Stimulated activated CD4-positive, alpha-beta T cell treated with anti-CD3 and anti-CD28 coated beads, Interleukin-1b, Interleukin-23, amount 100 ng/mL, for 24 hours (primary cell): ENCODE results near the gene ZBED5.
"Not testable (repeated sequence)": the region's sequence is repeated elsewhere in the genome, so short reads cannot be mapped to it uniquely, and the experiment has no call there.

ENCODE experiments used
- DNase-seq, 4 experiments: peaks; one replicate each; pipeline ENCODE4 v3.0.0-alpha.2; 2020; ENCODE audit warnings: low read depth in 4 of 4, low spot score in 1 of 4

ZBED5 gene

GRCh38 chr11:10838881-10839280, 19.0 kb downstream of the ZBED5 start:
- no peak for DNase-seq

GRCh38 chr11:10838083-10838482, 19.8 kb downstream of the ZBED5 start:
- DNase-seq, result no peak

- DNase-seq, result not testable (repeated sequence)
Observed at GRCh38 chr11:10836884-10837283, 21.0 kb downstream of the ZBED5 start.

- DNase-seq, result no peak
Observed at GRCh38 chr11:10829139-10829538, 28.7 kb downstream of the ZBED5 start.

- DNase-seq, result no peak
Observed at GRCh38 chr11:10828402-10828801, 29.5 kb downstream of the ZBED5 start.

- no peak for DNase-seq
Observed at GRCh38 chr11:10824888-10825287, 33.0 kb downstream of the ZBED5 start.

GRCh38 chr11:10823152-10823579, 34.7 kb downstream of the ZBED5 start:
- DNase-seq, result no peak

DNA sequence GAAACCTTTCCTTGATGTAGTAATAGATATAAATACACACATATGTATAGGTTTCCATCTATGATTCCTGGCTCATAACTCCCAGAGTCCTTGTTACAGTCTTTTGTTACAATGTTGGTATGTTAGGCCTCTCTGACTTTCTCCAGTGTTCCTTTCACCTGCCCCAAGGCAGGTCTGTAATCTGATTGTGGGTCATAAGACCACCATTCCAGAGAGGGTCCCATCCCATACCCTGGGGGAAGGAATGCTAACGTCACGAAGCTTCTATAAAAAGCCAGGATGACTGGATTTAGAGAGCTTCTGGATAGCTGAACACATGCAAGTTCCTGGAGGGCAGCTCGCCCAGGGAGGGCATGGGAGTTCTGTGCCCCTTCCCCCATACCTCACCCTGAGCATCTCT, 35.4 kb downstream of the ZBED5 start:
- not testable (repeated sequence) for DNase-seq

DNA sequence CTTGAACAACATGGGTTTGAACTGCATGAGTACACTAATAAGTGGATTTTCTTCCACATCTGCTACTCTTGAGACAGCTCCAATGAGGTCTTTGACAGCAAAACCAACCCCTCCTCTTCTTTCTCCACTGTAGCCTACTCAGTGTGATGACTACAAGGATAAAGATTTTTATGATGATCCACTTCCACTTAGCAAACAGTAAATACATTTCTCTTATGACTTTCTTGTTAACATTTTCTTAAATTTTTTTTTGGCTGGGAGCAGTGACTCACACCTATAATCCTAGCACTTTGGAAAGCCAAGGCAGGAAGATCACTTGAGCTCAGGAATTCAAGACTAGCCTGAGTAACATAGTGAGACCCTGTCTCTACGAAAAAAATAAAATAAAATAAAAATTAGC, 39.3 kb downstream of the ZBED5 start:
- no peak for DNase-seq

DNA sequence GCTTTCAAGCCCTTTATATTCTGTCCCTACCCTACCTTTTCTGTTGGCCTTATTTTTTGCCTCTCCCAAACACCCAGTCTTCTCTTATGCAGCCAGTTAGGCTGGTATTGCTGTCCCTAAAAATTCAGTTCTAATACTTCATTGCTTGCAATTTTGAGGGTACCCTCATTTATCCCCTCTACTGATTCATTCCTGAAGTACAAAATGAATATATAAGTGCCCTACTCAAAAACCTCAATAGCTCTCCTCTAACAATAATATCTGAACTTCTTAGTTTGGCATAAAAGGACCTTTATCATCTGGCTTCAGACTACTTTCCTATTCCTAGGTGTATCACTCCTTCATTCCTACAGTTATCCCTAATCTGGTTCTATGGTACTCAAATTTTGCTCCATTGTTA, 43.9 kb downstream of the ZBED5 start:
- no peak for DNase-seq

DNA sequence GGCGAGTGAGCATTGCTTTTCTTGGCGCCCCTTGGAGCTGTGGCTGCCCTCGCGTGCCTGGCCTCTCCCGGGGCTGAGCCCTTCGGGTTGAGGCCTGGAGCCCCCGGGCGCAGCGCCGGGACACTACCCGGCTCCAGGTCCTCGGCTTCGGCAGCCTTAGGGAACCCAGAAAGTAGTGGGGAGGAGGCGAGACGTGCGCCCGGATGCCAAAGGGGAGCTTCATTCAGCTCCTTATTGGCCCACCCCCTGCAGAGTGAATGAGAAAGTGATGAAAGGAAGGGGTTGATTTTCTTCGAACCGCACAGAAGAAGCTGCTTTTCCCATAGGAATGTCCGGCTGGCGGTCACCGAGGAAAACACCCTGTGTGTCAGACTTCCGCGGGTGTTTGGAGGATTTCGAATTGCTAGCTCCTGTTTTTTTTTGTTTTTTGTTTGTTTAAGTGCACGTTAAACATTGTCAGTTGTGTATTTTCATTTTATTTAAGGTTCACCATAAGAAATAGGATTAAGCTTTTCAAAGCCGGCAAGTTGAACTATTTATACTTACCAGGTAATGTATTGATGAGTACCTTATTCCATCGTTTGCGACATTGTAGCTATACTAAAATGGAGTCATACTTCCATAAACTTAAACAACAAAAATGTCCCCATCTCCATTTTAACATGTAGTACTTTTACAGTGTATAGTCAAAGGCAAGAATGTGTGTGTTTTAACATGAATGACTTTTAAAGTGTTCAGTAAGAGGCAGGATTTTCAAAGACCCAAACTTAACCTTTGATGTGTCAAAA, 48.3 kb downstream of the ZBED5 start:
- peak in 3 of 4 experiments; percentile 11 to 26 (median 20) for DNase-seq

- peak; percentile 86 to 94 (median 91) for DNase-seq
Observed at GRCh38 chr11:10808553-10809372, 49.1 kb downstream of the ZBED5 start, which contains the start of gene EIF4G2. EIF4G2 (minus strand) TSS chr11:10808926.

- DNase-seq, result no peak
Observed at GRCh38 chr11:10808235-10808552, 49.7 kb downstream of the ZBED5 start.

DNA sequence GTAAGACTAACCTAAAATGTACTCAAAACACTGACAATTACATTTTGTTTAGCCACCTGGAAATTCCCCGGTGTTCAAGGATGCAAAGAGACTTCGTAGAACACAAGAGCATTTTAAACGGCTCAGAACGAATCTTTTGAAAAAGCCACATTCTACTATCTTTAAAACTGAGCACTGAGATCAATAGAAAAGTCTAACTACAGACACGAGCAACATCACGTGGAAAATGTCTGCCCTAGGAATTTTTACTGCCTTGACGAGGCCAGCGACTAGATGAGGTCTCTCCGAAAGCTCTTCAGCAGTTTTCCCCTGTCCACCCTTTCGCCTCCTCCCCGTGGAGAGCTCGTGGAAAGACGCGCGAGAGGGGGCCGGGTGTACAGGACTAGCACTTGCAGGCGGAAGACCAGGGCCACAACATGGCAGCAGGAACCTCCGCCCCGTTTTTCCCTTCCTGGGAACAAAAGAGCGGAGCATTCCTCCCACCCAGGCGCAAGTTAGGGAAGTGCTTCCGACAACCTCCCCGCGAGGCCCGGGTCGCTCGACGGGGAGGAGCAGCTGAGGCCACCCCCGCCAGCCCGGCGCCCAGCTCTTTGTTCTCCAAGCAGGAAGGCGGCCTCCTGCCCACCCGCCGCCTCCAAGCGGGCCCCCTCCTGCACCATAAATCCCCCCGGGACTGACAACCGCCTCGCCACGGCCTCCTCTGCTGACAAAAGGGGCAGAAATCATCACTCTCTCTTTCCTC, 50.2 kb downstream of the ZBED5 start:
- peak; percentile 11 to 32 (median 28) for DNase-seq

DNA sequence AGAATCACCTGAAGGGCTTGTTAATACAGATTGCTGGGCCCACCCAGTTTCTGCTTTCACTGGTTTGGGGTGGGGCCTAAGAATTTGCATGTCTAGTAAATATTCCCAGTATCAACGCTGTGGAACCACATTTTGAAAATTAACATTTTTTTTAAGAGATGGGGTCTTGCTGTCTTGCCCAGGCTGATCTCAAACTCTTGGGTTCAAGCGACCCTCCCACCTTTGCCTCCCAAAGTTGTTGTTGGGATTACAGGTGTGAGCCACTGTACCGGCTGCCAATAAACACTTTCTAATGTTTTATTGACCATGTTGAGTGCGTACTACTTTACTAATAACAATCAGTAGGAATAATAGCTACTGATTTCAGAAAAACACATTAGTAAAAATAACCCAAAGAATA, 51.6 kb downstream of the ZBED5 start:
- DNase-seq, result no peak

DNA sequence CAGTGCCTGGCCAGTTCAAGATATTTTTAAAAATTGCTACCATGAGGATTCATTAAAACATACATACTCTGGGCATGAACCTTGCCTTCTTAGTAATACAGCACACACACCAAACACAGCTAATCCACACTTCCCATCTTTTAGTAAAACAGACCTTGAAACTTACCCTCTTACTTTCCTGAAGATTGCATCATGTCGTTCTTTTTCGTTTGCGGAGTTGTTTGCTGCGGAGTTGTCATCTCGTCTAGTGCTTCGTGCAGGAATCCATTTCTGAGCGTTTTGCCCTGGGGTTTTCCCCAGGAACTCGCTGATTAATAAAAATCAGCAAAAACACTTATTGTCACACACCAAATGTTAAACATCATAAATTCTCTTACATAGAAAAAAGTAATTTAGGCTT, 52.1 kb downstream of the ZBED5 start:
- no peak for DNase-seq

DNA sequence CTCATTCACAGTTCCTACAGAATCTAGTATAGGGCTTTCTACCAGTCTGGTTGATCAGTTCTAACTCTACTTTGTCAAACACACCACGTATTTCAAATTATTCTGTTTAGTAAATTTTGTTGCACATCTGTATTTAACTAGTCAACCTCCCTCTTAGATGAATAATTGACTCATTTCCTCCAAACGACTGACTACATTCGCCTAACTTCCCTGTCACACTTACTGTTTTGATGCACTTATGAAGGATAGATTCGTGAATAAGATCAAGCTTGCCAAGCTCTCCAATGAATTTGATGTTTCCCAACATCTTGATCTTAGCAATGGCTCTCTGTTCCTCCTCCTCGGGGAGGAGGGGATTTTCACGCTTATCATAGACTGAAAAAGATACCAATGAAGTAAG, 54.2 kb downstream of the ZBED5 start:
- no peak for DNase-seq
